Measurements from ENCODE around the gene NTM.
A peak's percentile ranks its signal among the peaks of the same experiment; 100 is the strongest.

The NTM gene

GRCh38 chr11:131404010-131404409, 33.6 kb downstream of the NTM start:
- TF ChIP-seq CTCF (IDR thresholded peaks at IDR 0.05; ENCODE audit: low read depth, low read length), result no peak

DNA sequence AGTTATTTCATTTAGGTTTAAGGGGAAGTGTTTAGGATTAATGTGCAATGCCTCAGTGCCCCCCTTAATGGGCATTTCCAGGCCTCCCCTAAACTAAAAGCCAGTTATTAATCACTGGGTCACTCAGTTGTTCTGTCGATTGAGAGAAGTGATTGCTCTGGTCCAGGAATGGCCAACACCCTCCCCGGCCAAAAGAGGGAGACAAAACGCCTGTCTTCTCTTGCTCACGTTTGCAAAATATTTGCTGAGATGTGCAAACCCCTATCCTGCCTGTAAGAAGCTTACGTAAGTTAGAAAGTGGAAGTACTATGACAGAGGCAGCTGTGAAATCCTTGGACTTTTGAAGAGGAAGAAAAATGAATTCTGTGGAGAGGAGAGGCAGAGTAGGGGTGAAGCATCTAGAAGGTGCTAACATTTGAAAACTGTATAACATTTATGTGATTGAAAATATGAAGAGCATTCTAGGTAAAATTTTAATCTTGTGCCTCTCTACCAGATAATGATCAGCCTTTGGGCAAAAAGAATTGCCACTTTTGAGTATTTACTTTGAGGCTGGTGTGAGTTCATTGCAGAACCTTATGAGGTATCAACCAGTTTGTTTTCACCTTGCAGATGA, 37.7 kb downstream of the NTM start:
- H3K4me3 ChIP-seq (ENCODE audit: low read depth, low read length), result no peak overlapping the region
- TF ChIP-seq CTCF (IDR thresholded peaks at IDR 0.05; ENCODE audit: low read depth, low read length), result peak; percentile 34

More at GRCh38 chr11:131404010-131404409, 33.6 kb downstream of the NTM start:
- no peak overlapping the region for H3K4me3 ChIP-seq (ENCODE audit: low read depth, low read length)

GRCh38 chr11:131409345-131409744, 38.9 kb downstream of the NTM start:
- H3K4me3 ChIP-seq (ENCODE audit: low read depth, low read length), result no peak overlapping the region
- no peak for TF ChIP-seq CTCF (IDR thresholded peaks at IDR 0.05; ENCODE audit: low read depth, low read length)

- H3K4me3 ChIP-seq (ENCODE audit: low read depth, low read length), result no peak overlapping the region
- TF ChIP-seq CTCF (IDR thresholded peaks at IDR 0.05; ENCODE audit: low read depth, low read length), result no peak
These were observed 41.2 kb downstream of the NTM start for GRCh38 chr11:131411636-131412035.

DNA sequence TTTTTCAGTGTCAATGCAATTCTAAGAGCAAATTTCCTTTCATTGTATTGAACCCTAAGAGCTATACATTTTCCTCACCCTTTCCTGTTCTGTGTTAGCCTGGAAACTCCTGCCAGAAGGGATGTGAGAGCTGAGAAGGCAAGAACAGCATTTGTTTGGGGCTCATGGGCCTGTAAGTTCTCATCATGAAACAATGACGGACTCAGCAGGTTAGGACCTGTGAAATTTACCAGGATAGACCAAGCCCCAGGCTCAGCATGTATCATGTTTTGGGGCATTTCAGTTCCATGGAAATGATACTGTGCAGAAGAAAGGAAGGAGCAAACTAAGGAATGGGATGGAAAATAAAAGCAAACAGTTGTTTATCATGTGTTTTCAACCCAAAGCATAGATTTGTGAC, 41.6 kb downstream of the NTM start:
- no peak for TF ChIP-seq CTCF (IDR thresholded peaks at IDR 0.05; ENCODE audit: low read depth, low read length)
- H3K4me3 ChIP-seq (ENCODE audit: low read depth, low read length), result no peak overlapping the region

DNA sequence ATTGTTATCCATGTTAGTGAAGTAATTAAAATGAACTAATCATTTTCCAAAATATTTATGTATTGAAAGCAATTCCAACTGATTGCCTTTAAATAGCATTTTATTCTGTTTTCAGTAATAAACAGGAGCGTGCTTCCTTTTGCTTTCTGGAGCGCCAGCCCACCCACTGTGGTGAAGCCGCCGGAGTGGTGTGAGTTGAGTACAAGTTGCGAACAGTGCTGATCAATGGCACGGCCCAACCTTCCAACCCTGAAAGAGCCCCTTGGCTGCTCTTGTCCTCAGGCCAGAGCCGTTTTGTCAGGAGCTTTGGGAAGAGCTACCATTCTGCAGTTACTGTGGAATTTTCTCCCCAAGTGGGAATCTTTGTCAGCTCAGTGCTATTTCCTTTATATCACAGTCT, 42.8 kb downstream of the NTM start:
- TF ChIP-seq CTCF (IDR thresholded peaks at IDR 0.05; ENCODE audit: low read depth, low read length), result no peak
- no peak overlapping the region for H3K4me3 ChIP-seq (ENCODE audit: low read depth, low read length)

DNA sequence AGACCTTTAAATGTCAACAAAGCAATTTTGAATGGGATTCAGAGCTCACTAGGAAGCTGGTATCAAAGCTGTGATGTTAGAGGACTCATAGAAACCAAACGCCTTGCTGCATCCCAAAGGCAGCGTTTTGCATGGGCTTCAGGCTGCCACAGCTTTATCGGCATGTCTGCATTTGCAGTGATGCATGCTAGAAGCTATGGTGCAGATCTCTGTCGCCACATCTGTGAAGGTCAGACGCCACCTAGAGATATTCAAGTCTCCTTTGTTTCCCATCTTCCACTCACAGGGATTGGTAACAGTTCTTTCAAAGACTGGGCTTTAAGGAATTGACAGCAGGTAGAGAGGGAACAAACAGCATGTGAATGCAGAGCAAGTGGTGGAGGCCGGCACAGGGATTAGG, 47.8 kb downstream of the NTM start:
- TF ChIP-seq CTCF (IDR thresholded peaks at IDR 0.05; ENCODE audit: low read depth, low read length), result no peak
- no peak overlapping the region for H3K4me3 ChIP-seq (ENCODE audit: low read depth, low read length)
